Spleen (tissue), 7 donors: ENCODE measurements around the gene ADGRD1.

Experiments
- POLR2A ChIP-seq, 3 donors: fragments of 450-650 bp; IDR thresholded peaks; one replicate each; pipeline ENCODE4 v1.5.1; 2017; ENCODE audit warnings: antibody characterized with exemption in 3 of 3, mild to moderate bottlenecking in 1 of 3
- POLR2AphosphoS5 ChIP-seq, 3 donors: sonication (generic); formaldehyde crosslinking; IDR thresholded peaks; one replicate each; pipeline ENCODE4 v1.5.1; 2017; ENCODE audit warnings: antibody characterized with exemption in 3 of 3
- TF ChIP-seq, protein P1 (sequence below), 11 experiments: fragments of 200-600 bp in 7 of 11; fragments of 450-650 bp in 4 of 11; sonication (generic) in 4 of 11; IDR thresholded peaks in 8 of 11; conservative IDR thresholded peaks in 3 of 11; 1 replicate in 7 of 11; 2 replicates in 4 of 11; pipeline versions ENCODE4 v1.4.0 to v1.8.0; 2016 to 2021; ENCODE audit warnings: antibody characterized with exemption in 11 of 11, inconsistent platforms in 4 of 11, mild to moderate bottlenecking in 1 of 11
- donor health status: DM: no; HTN: no; CAD: no; lungs with moderate emphysema.
- donor health status: DM: no; HTN: no; CAD: no.
- donor health status: DM: no; HTN: no; CAD: no.

GRCh38 chr12:131138638-131139362 lies 185.1 kb downstream of the ADGRD1 start:
- TF ChIP-seq, protein P1, sequence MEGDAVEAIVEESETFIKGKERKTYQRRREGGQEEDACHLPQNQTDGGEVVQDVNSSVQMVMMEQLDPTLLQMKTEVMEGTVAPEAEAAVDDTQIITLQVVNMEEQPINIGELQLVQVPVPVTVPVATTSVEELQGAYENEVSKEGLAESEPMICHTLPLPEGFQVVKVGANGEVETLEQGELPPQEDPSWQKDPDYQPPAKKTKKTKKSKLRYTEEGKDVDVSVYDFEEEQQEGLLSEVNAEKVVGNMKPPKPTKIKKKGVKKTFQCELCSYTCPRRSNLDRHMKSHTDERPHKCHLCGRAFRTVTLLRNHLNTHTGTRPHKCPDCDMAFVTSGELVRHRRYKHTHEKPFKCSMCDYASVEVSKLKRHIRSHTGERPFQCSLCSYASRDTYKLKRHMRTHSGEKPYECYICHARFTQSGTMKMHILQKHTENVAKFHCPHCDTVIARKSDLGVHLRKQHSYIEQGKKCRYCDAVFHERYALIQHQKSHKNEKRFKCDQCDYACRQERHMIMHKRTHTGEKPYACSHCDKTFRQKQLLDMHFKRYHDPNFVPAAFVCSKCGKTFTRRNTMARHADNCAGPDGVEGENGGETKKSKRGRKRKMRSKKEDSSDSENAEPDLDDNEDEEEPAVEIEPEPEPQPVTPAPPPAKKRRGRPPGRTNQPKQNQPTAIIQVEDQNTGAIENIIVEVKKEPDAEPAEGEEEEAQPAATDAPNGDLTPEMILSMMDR (IDR thresholded peaks at IDR 0.05 in 8 of 11, conservative IDR thresholded peaks at IDR 0.05 in 3 of 11), result no peak
- TF ChIP-seq POLR2A (IDR thresholded peaks at IDR 0.05) (no peak), POLR2AphosphoS5 (IDR thresholded peaks at IDR 0.05) (no peak)
